ENCODE results near the gene NBAS.
A peak's percentile ranks its signal among the peaks of the same experiment; 100 is the strongest.

NBAS gene

GRCh38 chr2:15166878-15167277 is 394.3 kb downstream of the NBAS start:
- DNase-seq (ENCODE audit: low spot score): no peak

- DNase-seq (ENCODE audit: low spot score): no peak
Measured at GRCh38 chr2:15163326-15163725, 397.8 kb downstream of the NBAS start.

GRCh38 chr2:15162620-15163019 is 398.5 kb downstream of the NBAS start:
- DNase-seq (ENCODE audit: low spot score): no peak

GRCh38 chr2:15160201-15160991 is 400.7 kb downstream of the NBAS start:
- no peak for DNase-seq (ENCODE audit: low spot score)

GRCh38 chr2:15159751-15160177 is 401.4 kb downstream of the NBAS start:
- peak; percentile 62 for DNase-seq (ENCODE audit: low spot score)

GRCh38 chr2:15159206-15159605 is 401.9 kb downstream of the NBAS start:
- DNase-seq (ENCODE audit: low spot score): no peak

GRCh38 chr2:15158532-15158931 is 402.6 kb downstream of the NBAS start:
- DNase-seq (ENCODE audit: low spot score): no peak

- no peak for DNase-seq (ENCODE audit: low spot score)
Measured at GRCh38 chr2:15158100-15158499, 403.0 kb downstream of the NBAS start.

GRCh38 chr2:15155959-15156574 is 405.1 kb downstream of the NBAS start:
- no peak for DNase-seq (ENCODE audit: low spot score)

- DNase-seq (ENCODE audit: low spot score): no peak
Measured at GRCh38 chr2:15154297-15154696, 406.8 kb downstream of the NBAS start.

GRCh38 chr2:15152382-15152781 is 408.8 kb downstream of the NBAS start:
- no peak for DNase-seq (ENCODE audit: low spot score)

GRCh38 chr2:15149063-15149462 is 412.1 kb downstream of the NBAS start:
- DNase-seq (ENCODE audit: low spot score): no peak

- DNase-seq (ENCODE audit: low spot score): no peak
Measured at GRCh38 chr2:15147591-15147990, 413.5 kb downstream of the NBAS start.

- no peak for DNase-seq (ENCODE audit: low spot score)
Measured at GRCh38 chr2:15146960-15147359, 414.2 kb downstream of the NBAS start.

GRCh38 chr2:15145919-15146318 is 415.2 kb downstream of the NBAS start:
- DNase-seq (ENCODE audit: low spot score): no peak

- no peak for DNase-seq (ENCODE audit: low spot score)
Measured at GRCh38 chr2:15145046-15145817, 415.9 kb downstream of the NBAS start.

- DNase-seq (ENCODE audit: low spot score): peak; percentile 86
Measured at GRCh38 chr2:15142069-15142689, 419.0 kb downstream of the NBAS start.

- no peak for DNase-seq (ENCODE audit: low spot score)
Measured at GRCh38 chr2:15141211-15141610, 419.9 kb downstream of the NBAS start.

GRCh38 chr2:15136639-15137038 is 424.5 kb downstream of the NBAS start:
- no peak for DNase-seq (ENCODE audit: low spot score)

- DNase-seq (ENCODE audit: low spot score): no peak
Measured at GRCh38 chr2:15134957-15135356, 426.2 kb downstream of the NBAS start.

GRCh38 chr2:15133461-15133860 is 427.7 kb downstream of the NBAS start:
- DNase-seq (ENCODE audit: low spot score): no peak

- no peak for DNase-seq (ENCODE audit: low spot score)
Measured at GRCh38 chr2:15128846-15129245, 432.3 kb downstream of the NBAS start.
